ENCODE data around the gene GPR155.

Gene GPR155, protein sequence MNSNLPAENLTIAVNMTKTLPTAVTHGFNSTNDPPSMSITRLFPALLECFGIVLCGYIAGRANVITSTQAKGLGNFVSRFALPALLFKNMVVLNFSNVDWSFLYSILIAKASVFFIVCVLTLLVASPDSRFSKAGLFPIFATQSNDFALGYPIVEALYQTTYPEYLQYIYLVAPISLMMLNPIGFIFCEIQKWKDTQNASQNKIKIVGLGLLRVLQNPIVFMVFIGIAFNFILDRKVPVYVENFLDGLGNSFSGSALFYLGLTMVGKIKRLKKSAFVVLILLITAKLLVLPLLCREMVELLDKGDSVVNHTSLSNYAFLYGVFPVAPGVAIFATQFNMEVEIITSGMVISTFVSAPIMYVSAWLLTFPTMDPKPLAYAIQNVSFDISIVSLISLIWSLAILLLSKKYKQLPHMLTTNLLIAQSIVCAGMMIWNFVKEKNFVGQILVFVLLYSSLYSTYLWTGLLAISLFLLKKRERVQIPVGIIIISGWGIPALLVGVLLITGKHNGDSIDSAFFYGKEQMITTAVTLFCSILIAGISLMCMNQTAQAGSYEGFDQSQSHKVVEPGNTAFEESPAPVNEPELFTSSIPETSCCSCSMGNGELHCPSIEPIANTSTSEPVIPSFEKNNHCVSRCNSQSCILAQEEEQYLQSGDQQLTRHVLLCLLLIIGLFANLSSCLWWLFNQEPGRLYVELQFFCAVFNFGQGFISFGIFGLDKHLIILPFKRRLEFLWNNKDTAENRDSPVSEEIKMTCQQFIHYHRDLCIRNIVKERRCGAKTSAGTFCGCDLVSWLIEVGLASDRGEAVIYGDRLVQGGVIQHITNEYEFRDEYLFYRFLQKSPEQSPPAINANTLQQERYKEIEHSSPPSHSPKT

DNA sequence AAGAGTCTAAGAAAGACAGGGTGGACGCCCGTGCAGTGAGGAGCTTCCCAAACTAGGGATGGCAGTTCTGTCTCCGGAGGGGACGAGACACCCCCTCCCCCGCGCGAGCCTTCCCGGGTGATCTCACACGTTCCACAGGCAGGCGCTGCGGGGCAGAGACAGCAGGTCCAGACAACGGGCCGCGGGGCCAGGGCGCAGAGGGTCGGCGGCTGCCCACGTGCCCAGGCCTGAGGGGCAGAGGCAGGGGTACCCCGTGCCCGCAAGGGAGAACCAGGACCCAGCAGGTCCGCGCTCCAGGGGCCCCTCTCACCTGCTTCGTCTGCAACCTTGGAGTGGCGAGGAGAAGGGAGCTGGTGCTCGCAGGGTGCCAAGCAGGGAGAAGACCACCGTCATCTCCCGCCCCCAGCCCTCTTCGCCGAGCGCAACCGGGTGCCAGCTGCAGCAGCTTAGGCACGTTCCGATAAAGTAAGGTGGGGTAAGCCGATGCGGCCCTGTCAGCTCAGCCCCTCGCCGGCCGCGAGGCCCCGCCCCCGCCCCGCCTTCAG is at the start of gene GPR155:
Gene GPR155 (minus strand): TSS at position 467 of the 545 bp plus-strand sequence. CDS start 5,073 bp downstream, outside the sequence.
- H3K9ac ChIP-seq (ENCODE audit: low read depth, low read length) = peak within 1 kb of the TSS; percentile 93
- no peaks in the 10 kb centered on the region for H3K4me1 ChIP-seq (ENCODE audit: insufficient read depth, low read length)
- no peaks in the 10 kb centered on the region for H3K36me3 ChIP-seq (ENCODE audit: insufficient read depth, low read length)
- no peaks in the 10 kb centered on the region; the same call in 1 of the 2 replicates for H3K9me3 ChIP-seq (ENCODE audit: control insufficient read depth, insufficient read depth, low read length)

DNA sequence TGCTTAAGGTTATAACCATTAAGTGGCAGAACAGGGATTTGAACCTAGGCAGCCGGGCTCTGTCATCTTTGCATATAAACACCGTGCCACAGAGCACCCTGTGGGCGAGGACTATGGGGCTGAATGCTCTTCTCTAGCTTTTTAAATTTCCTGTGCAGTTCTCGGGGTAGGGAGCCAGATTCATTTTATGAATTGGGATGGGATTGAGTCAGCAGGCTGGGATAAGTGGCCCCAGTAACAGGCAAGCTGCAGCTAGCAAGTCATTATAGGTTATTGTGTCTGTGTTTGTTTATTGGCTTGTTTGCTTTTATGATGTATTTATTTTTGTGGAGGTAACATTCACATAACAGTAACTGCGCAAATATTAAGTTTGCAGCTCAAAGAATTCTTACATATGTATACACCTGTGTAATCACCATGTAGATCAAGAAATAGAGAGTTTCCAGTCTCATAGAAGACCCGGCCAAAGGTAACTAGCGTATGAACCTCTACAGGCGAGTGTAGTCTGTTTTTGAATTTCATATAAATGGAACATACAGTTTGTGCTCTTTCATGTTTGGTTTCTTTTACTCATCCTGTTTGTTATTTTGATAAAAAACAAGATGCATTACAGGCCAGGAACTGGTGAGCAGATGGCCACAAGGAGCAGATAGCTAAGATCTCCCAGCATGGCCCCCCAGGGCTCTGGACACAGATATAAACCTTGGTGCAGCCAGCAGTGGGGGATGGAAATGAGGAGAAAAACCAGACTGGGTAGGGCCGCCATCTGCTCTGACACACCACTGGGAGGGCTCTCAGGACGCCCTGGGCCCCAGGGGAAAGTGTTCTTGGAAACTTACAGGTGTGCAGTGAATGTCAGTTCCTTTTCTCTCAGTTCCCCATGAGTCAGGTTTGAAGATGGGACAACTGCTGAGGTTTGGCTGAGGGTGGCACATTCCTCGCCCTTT is 49.2 kb upstream of the GPR155 start:
- H3K9ac ChIP-seq (ENCODE audit: low read depth, low read length) = no peak overlapping the region
- no peaks in the 10 kb centered on the region for H3K4me1 ChIP-seq (ENCODE audit: insufficient read depth, low read length)
- no peaks in the 10 kb centered on the region for H3K36me3 ChIP-seq (ENCODE audit: insufficient read depth, low read length)
- H3K9me3 ChIP-seq (ENCODE audit: control insufficient read depth, insufficient read depth, low read length) = no peaks in the 10 kb centered on the region

DNA sequence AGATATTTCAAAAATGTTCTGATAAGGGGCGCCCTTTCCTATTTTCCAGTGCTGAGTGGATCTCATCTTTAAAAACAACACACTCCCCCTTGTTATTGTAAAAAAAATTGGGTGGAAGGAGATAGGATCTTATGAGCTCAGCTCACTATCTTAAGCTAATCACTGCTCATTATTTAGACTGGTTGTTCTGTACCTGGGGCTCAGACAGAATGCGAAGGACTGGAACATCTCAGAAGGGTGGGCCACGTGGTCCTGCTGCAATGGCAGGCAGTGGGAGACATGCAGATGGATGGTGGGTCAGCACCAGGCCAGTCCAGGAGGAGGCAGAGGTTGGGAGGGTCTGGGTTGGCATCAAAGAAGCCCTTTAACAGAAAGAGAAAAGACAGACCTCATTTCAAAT is 48.3 kb upstream of the GPR155 start:
- Histone ChIP-seq H3K9me3 (ENCODE audit: control insufficient read depth, insufficient read depth, low read length) (no peaks in the 10 kb centered on the region), H3K9ac (ENCODE audit: low read depth, low read length) (no peak overlapping the region), H3K4me1 (ENCODE audit: insufficient read depth, low read length) (no peaks in the 10 kb centered on the region), H3K36me3 (ENCODE audit: insufficient read depth, low read length) (no peaks in the 10 kb centered on the region)

DNA sequence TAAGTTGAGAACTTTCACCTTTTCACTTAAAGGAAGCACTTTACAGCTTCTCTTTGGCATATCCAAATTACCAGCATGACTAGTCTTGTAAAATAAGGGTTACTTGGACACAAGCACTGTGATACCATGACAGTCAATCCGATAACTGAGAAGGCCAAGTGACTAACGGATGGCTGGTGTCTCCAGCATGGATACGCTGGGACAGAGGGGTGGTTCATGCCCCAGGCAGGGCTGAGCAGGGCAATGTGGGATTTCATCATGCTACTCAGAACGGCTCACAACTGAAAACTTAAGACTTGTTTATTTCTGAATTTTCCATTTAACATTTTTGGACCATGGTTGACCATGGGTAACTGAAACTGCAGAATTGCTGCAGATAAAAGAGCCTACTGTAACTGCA is 43.1 kb upstream of the GPR155 start:
- Histone ChIP-seq H3K9ac (ENCODE audit: low read depth, low read length) (no peak overlapping the region), H3K4me1 (ENCODE audit: insufficient read depth, low read length) (no peaks in the 10 kb centered on the region), H3K9me3 (ENCODE audit: control insufficient read depth, insufficient read depth, low read length) (no peaks in the 10 kb centered on the region; the same call in 1 of the 2 replicates), H3K36me3 (ENCODE audit: insufficient read depth, low read length) (no peaks in the 10 kb centered on the region)

DNA sequence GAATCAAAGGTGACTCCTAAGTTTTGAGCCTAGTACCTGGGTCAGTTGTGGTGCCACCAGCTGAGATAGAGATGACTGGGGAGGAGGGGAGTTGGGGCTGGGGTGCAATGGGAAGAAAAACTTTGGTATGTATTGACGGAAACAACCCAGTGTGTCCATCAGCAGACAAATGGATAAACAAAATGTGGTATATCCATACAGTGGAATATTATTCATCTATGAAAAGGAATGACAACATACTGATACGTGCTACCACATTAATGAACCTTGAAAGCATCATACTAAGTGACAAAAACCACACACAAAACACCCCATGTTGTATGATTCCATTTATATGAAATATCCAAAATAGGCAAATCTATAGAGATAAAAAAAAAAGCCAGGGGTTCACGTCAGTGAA is 41.1 kb upstream of the GPR155 start:
- Histone ChIP-seq H3K36me3 (ENCODE audit: insufficient read depth, low read length) (no peaks in the 10 kb centered on the region), H3K4me1 (ENCODE audit: insufficient read depth, low read length) (no peaks in the 10 kb centered on the region), H3K9me3 (ENCODE audit: control insufficient read depth, insufficient read depth, low read length) (no peaks in the 10 kb centered on the region; the same call in 1 of the 2 replicates), H3K9ac (ENCODE audit: low read depth, low read length) (no peak overlapping the region)

GRCh38 chr2:174527101-174527721 is 40.4 kb upstream of the GPR155 start:
- H3K9me3 ChIP-seq (ENCODE audit: control insufficient read depth, insufficient read depth, low read length) = no peaks in the 10 kb centered on the region; the same call in 1 of the 2 replicates
- no peak overlapping the region for H3K9ac ChIP-seq (ENCODE audit: low read depth, low read length)
- H3K4me1 ChIP-seq (ENCODE audit: insufficient read depth, low read length) = no peaks in the 10 kb centered on the region
- no peaks in the 10 kb centered on the region for H3K36me3 ChIP-seq (ENCODE audit: insufficient read depth, low read length)

- Histone ChIP-seq H3K9me3 (ENCODE audit: control insufficient read depth, insufficient read depth, low read length) (no peaks in the 10 kb centered on the region; the same call in 1 of the 2 replicates), H3K36me3 (ENCODE audit: insufficient read depth, low read length) (no peaks in the 10 kb centered on the region), H3K9ac (ENCODE audit: low read depth, low read length) (no peak overlapping the region), H3K4me1 (ENCODE audit: insufficient read depth, low read length) (no peaks in the 10 kb centered on the region)
Observed at GRCh38 chr2:174524527-174524926, 37.7 kb upstream of the GPR155 start.

DNA sequence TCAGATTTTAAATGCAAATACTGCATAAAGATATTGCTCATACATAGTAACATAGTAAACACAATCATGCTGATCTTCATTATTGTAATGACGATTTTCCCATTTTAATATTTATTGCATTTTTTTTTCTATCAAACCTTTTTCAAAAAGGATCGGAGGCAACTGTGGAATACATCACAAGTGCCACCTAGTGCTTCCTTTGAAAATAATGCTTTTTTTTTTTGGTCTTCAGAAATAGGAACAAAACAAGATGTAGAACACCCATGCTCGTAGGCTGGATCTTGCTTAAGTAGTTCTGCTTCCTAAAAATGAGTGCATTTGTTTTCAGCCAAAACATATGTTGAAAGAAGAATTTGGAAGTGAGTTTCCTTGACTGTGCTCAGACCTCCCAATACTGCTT is 35.7 kb upstream of the GPR155 start:
- Histone ChIP-seq H3K36me3 (ENCODE audit: insufficient read depth, low read length) (no peaks in the 10 kb centered on the region), H3K4me1 (ENCODE audit: insufficient read depth, low read length) (no peaks in the 10 kb centered on the region), H3K9me3 (ENCODE audit: control insufficient read depth, insufficient read depth, low read length) (no peaks in the 10 kb centered on the region), H3K9ac (ENCODE audit: low read depth, low read length) (no peak overlapping the region)

DNA sequence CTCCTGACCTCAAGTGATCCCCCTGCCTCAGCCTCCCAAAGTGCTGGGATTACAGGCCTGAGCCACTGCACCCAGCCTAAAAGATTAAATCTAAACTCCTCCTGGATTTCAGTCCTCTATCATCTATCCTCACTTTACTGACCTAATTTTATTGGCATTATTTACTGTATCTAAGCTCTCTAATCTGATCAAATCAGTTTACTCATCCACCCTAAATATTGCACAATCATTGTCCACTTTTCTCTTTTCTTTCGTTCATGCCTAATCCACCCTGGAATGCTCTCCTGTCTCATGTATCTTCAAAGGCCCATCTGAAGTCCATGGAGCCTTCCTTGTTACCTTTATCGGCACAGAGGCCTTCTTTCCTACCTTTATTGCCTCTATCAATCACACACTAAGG is 31.6 kb upstream of the GPR155 start:
- no peak overlapping the region for H3K9ac ChIP-seq (ENCODE audit: low read depth, low read length)
- H3K36me3 ChIP-seq (ENCODE audit: insufficient read depth, low read length) = no peaks in the 10 kb centered on the region
- no peaks in the 10 kb centered on the region for H3K4me1 ChIP-seq (ENCODE audit: insufficient read depth, low read length)
- H3K9me3 ChIP-seq (ENCODE audit: control insufficient read depth, insufficient read depth, low read length) = no peaks in the 10 kb centered on the region

- Histone ChIP-seq H3K9ac (ENCODE audit: low read depth, low read length) (no peak overlapping the region), H3K4me1 (ENCODE audit: insufficient read depth, low read length) (no peaks in the 10 kb centered on the region), H3K36me3 (ENCODE audit: insufficient read depth, low read length) (no peaks in the 10 kb centered on the region), H3K9me3 (ENCODE audit: control insufficient read depth, insufficient read depth, low read length) (peaks cover 5% of the 10 kb centered on the region; the same call in 1 of the 2 replicates)
Observed at GRCh38 chr2:174516501-174517378, 29.9 kb upstream of the GPR155 start.

DNA sequence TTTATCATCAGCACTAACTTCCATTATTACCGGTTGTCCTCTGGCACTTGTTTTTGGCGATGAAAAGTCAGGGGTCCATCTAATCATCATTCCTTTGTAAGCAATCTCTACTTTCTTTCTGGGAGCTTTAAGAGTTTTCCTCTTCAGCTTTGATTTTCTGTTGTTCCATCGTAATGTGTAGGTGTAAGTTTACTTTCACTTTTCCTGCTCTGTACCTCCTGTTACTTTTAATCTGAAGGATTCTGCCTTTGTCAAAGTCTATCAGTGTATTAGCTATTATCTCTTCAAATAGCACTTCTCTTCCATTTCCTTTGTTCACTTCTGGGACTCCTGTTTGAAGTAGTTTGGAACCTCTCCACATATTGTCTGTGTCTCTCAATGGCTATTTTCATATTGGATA is 25.5 kb upstream of the GPR155 start:
- H3K4me1 ChIP-seq (ENCODE audit: insufficient read depth, low read length) = no peaks in the 10 kb centered on the region
- no peaks in the 10 kb centered on the region for H3K36me3 ChIP-seq (ENCODE audit: insufficient read depth, low read length)
- peaks cover 16% of the 10 kb centered on the region; the same call in 1 of the 2 replicates for H3K9me3 ChIP-seq (ENCODE audit: control insufficient read depth, insufficient read depth, low read length)
- H3K9ac ChIP-seq (ENCODE audit: low read depth, low read length) = no peak overlapping the region

DNA sequence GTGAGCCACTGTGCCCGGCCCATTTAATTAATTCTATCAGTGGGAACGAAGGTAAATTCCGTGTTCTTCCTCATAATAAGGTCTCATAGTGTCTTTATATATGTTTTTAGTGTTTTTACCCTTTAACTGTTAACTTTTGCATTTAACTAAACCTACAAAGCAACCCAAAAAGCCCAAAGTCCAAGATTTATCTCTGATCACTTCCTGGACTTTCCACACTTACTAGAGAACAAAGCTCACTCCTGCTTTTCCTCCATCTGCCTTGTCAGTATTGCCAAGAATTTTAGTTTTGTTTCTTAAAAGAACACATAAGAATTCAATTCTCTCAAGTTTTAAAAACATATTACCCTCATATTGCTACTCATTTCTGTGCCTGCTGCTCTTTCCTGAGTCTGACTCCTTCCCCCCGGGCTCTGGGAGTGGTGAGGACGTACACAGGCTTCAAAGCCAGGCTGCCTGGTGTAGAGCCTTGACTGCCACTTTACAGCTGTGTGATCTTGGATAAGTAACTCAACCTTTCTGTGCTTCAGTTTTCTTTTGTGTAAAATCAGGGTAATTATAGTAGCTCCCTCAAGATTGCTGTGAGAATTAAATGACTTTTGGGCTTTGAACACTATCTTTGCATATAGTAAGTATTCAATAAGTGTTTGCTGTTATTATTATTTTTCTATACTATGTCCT is 24.9 kb upstream of the GPR155 start:
- Histone ChIP-seq H3K36me3 (ENCODE audit: insufficient read depth, low read length) (no peaks in the 10 kb centered on the region), H3K9me3 (ENCODE audit: control insufficient read depth, insufficient read depth, low read length) (peaks cover 16% of the 10 kb centered on the region; the same call in 1 of the 2 replicates), H3K4me1 (ENCODE audit: insufficient read depth, low read length) (no peaks in the 10 kb centered on the region), H3K9ac (ENCODE audit: low read depth, low read length) (no peak overlapping the region)
